B cell (primary cell): ENCODE data around the gene ZCCHC24. TPM values are rescaled to one million over a fixed set of nuclear protein-coding genes. Genes with fewer than 3 reads are reported as not detected.

Experiments used
- ATAC-seq: fragments of 200-7000 bp; cut with Tn5 transposase; one replicate; pipeline ENCODE4 v1.10.0; 2021; ENCODE audit warnings: low read depth, mild to moderate bottlenecking, moderate number of reproducible peaks, moderate library complexity
- CTCF ChIA-PET: fragments of 350-600 bp; sonication (Branson Sonifier 250); formaldehyde crosslinking; loops from one replicate; lab custom pipeline; 2021; ENCODE audit warnings: antibody characterized with exemption, inconsistent platforms; lab: Charles Lee
- POLR2A ChIA-PET: fragments of 350-600 bp; sonication (Branson Sonifier 250); formaldehyde crosslinking; loops from one replicate; lab custom pipeline; 2021; ENCODE audit warnings: antibody characterized with exemption; lab: Charles Lee
- DNase-seq: peaks from one replicate; pipeline ENCODE4 v3.0.0; 2013
- H2AFZ ChIP-seq: 2 replicates; pipeline ENCODE4 v1.6.1; 2012; ENCODE audit warnings: mild to moderate bottlenecking, low read depth, low read length; ENCODE audit not compliant: insufficient read depth, poor library complexity, severe bottlenecking
- H3K27ac ChIP-seq, 2 donors: 1 replicate in 1 of 2; 2 replicates in 1 of 2; pipeline ENCODE4 v1.5.1; 2012 to 2013; ENCODE audit warnings: low read length in 2 of 2, mild to moderate bottlenecking in 2 of 2, moderate library complexity in 1 of 2
- H3K27me3 ChIP-seq, 4 experiments: fragments of 200-600 bp in 1 of 4; sonication (generic) in 1 of 4; replicated peaks in 1 of 4; 1 replicate in 2 of 4; 2 replicates in 2 of 4; pipeline versions ENCODE4 v1.6.1 to v1.7.0; 2013 to 2016; ENCODE audit warnings: low read length in 3 of 4, mild to moderate bottlenecking in 2 of 4, mixed read lengths in 1 of 4, moderate library complexity in 1 of 4; ENCODE audit not compliant: insufficient read depth in 4 of 4, control insufficient read depth in 3 of 4; ENCODE audit errors: control extremely low read depth in 1 of 4
- H3K36me3 ChIP-seq, 2 experiments: replicated peaks in 1 of 2; 1 replicate in 1 of 2; 2 replicates in 1 of 2; pipeline versions ENCODE4 v1.6.1 to v1.7.1; 2013; ENCODE audit warnings: low read length in 1 of 2; ENCODE audit not compliant: insufficient read depth in 2 of 2, control insufficient read depth in 1 of 2; ENCODE audit errors: control extremely low read depth in 1 of 2, extremely low read depth in 1 of 2
- H3K4me1 ChIP-seq, 2 donors: fragments of 200-600 bp in 1 of 2; sonication (generic) in 1 of 2; 1 replicate in 1 of 2; 2 replicates in 1 of 2; pipeline versions ENCODE4 v1.5.1 to v1.6.1; 2013 to 2017; ENCODE audit warnings: low read length in 2 of 2; ENCODE audit not compliant: control insufficient read depth in 2 of 2, insufficient read depth in 2 of 2
- H3K4me2 ChIP-seq: replicated peaks from 2 replicates; pipeline ENCODE3; 2012; ENCODE audit warnings: mild to moderate bottlenecking, low read depth, low read length; ENCODE audit not compliant: poor library complexity, severe bottlenecking
- H3K4me3 ChIP-seq, 5 experiments: fragments of 200-600 bp in 1 of 5; sonication (generic) in 1 of 5; 1 replicate in 3 of 5; 2 replicates in 2 of 5; pipeline versions ENCODE4 v1.5.1 to v1.7.0; 2011 to 2016; ENCODE audit warnings: low read length in 4 of 5, mild to moderate bottlenecking in 4 of 5, low read depth in 2 of 5, control low read depth in 1 of 5, moderate library complexity in 1 of 5; ENCODE audit not compliant: insufficient read depth in 1 of 5; ENCODE audit errors: control extremely low read depth in 1 of 5, extremely low read depth in 1 of 5
- H3K79me2 ChIP-seq: fragments of 200-600 bp; sonication (generic); one replicate; pipeline ENCODE4 v1.6.0; 2016; ENCODE audit warnings: low read length; ENCODE audit not compliant: control insufficient read depth, insufficient read depth
- H3K9ac ChIP-seq: fragments of 200-600 bp; sonication (generic); 2 replicates; pipeline ENCODE4 v1.6.1; 2017; ENCODE audit warnings: mild to moderate bottlenecking, low read length, moderate library complexity
- H3K9me3 ChIP-seq, 3 donors: one replicate each; pipeline versions ENCODE4 v1.6.1 to v1.7.1; 2013; ENCODE audit warnings: low read length in 2 of 3; ENCODE audit not compliant: control insufficient read depth in 2 of 3, insufficient read depth in 1 of 3; ENCODE audit errors: control extremely low read depth in 1 of 3
- H4K20me1 ChIP-seq: 2 replicates; pipeline ENCODE4 v1.6.0; 2012; ENCODE audit warnings: mild to moderate bottlenecking, low read length; ENCODE audit not compliant: insufficient read depth, control insufficient read depth, poor library complexity, severe bottlenecking
- H3K27ac Mint-ChIP-seq: one replicate; pipeline ENCODE4 v1.8.0; 2021; ENCODE audit warnings: mixed read lengths
- H3K27me3 Mint-ChIP-seq: one replicate; pipeline ENCODE4 v1.8.0; 2021; ENCODE audit warnings: mixed read lengths
- H3K4me1 Mint-ChIP-seq: one replicate; pipeline ENCODE4 v1.8.0; 2021; ENCODE audit warnings: mixed read lengths
- H3K4me3 Mint-ChIP-seq: one replicate; pipeline ENCODE4 v1.8.0; 2021; ENCODE audit warnings: mixed read lengths
- H3K9me3 Mint-ChIP-seq: one replicate; pipeline ENCODE4 v1.8.0; 2022; ENCODE audit warnings: mixed read lengths; ENCODE audit not compliant: insufficient read depth
- CTCF ChIP-seq: fragments of 200-600 bp; IDR thresholded peaks from one replicate; pipeline ENCODE4 v1.8.0; 2022; ENCODE audit warnings: antibody characterized with exemption, mild to moderate bottlenecking
- EZH2 ChIP-seq: IDR thresholded peaks from 2 replicates; pipeline ENCODE4 v1.6.1; 2012; ENCODE audit warnings: borderline replicate concordance, low read depth, mild to moderate bottlenecking, moderate library complexity, low read length; ENCODE audit not compliant: insufficient read depth, poor library complexity, severe bottlenecking
- WGBS: methylation state at CpG from one replicate; pipeline ENCODE4 v1.1.5; 2013; ENCODE audit warnings: missing lambda C conversion rate; ENCODE audit not compliant: insufficient coverage; 5-methylcytosine and 5-hydroxymethylcytosine counted together
- intact Hi-C: fragments of 100-400 bp; cut with micrococcal nuclease; formaldehyde crosslinking; loops from one replicate; pipeline ENCODE4 v1.10.0; 2022
- polyA plus RNA-seq: library from polyadenylated mRNA; depleted of rRNA; stranded (reverse); fragments of >200 nt; gene quantifications from 2 replicates; pipeline ENCODE4 v1.2.3, GENCODE V29; 2012
- total RNA-seq, 2 donors: library from RNA; stranded (reverse); fragments of 120-200 nt in 1 of 2; gene quantifications; 1 replicate in 1 of 2; 2 replicates in 1 of 2; pipeline versions ENCODE4 v1.2.3 to v1.2.4, GENCODE V29; 2013 to 2022

The ZCCHC24 gene
- total and polyA plus RNA-seq, 2 donors (not counting 1 experiment from before 2014, with no cell fraction given): 0.34 to 2.3 TPM

GRCh38 chr10:79382491-79382941, 62.9 kb downstream of the ZCCHC24 start:
- no peaks in the 10 kb centered on the region for H3K27me3 ChIP-seq
- H3K9me3 ChIP-seq: peaks cover 0 to 4% (median 0%) of the 10 kb centered on the region in 3 donors
- ChIA-PET CTCF (interaction anchor here (1.1 to 1.6 kb wide), 3 partner anchors 8 to 188 kb away, joined by 3 to 7 read pairs (median 4); no protein-coding TSS in a partner anchor), POLR2A (no interaction called here)
- H3K4me2 ChIP-seq: no peak overlapping the region
- no peaks in the 10 kb centered on the region for H3K4me1 ChIP-seq
- no peak for TF ChIP-seq EZH2
- TF ChIP-seq CTCF: no peak
- WGBS: 94% methylated on average over 17 of the region's 18 CpGs
- no peaks in the 10 kb centered on the region for H3K4me1 Mint-ChIP-seq
- H3K27ac ChIP-seq: no peak overlapping the region
- H3K27ac Mint-ChIP-seq: no peak overlapping the region
- no peak overlapping the region for H2AFZ ChIP-seq
- DNase-seq (no peak), ATAC-seq (no peak)
- no peak overlapping the region for H3K4me3 ChIP-seq
- H3K36me3 ChIP-seq: no peaks in the 10 kb centered on the region
- no peaks in the 10 kb centered on the region for H3K9me3 Mint-ChIP-seq
- intact Hi-C loops: loop anchor here (10.0 kb wide), 1 partner anchor 62 kb away; the partner anchor contains the start of gene ZCCHC24
- H3K4me3 Mint-ChIP-seq: no peak overlapping the region
- H4K20me1 ChIP-seq: no peaks in the 10 kb centered on the region
- no peaks in the 10 kb centered on the region for H3K79me2 ChIP-seq
- no peak overlapping the region for H3K9ac ChIP-seq
- no peaks in the 10 kb centered on the region for H3K27me3 Mint-ChIP-seq

GRCh38 chr10:79381804-79382221, 63.6 kb downstream of the ZCCHC24 start:
- H3K27me3 ChIP-seq: no peaks in the 10 kb centered on the region
- no peak for DNase-seq
- no peak overlapping the region for H3K4me3 Mint-ChIP-seq
- H3K9me3 ChIP-seq: peaks cover 0 to 4% (median 0%) of the 10 kb centered on the region in 3 donors
- H3K4me2 ChIP-seq: no peak overlapping the region
- H3K4me3 ChIP-seq: no peak overlapping the region
- ATAC-seq: no peak
- H3K4me1 ChIP-seq: no peaks in the 10 kb centered on the region
- H3K79me2 ChIP-seq: no peaks in the 10 kb centered on the region
- H3K27ac Mint-ChIP-seq: no peak overlapping the region
- H3K27me3 Mint-ChIP-seq: no peaks in the 10 kb centered on the region
- intact Hi-C loops: loop anchor here (10.0 kb wide), 1 partner anchor 63 kb away; the partner anchor contains the start of gene ZCCHC24
- 87% methylated on average over 11 of the region's 11 CpGs for WGBS
- H2AFZ ChIP-seq: no peak overlapping the region
- H3K9ac ChIP-seq: no peak overlapping the region
- H3K36me3 ChIP-seq: no peaks in the 10 kb centered on the region
- no peaks in the 10 kb centered on the region for H3K4me1 Mint-ChIP-seq
- ChIA-PET POLR2A (no interaction called here), CTCF (interaction anchor here (1.6 kb wide), 1 partner anchor 10 kb away, joined by 4 read pairs; no protein-coding TSS in a partner anchor)
- TF ChIP-seq CTCF (no peak), EZH2 (no peak)
- H3K27ac ChIP-seq: no peak overlapping the region
- no peaks in the 10 kb centered on the region for H3K9me3 Mint-ChIP-seq
- no peaks in the 10 kb centered on the region for H4K20me1 ChIP-seq
